ENCODE results near the gene RFC4. TPM values are rescaled to one million over a fixed set of nuclear protein-coding genes. Genes with fewer than 3 reads are reported as not detected.
A peak's percentile ranks its signal among the peaks of the same experiment; 100 is the strongest.

The RFC4 gene
- total RNA-seq, 1 experiment from 2014 or later, result 116 TPM

- no peaks in the 10 kb centered on the region for H3K9me3 ChIP-seq (ENCODE audit: low read depth, low read length, poor library complexity, severe bottlenecking)
- ChIA-PET POLR2A (ENCODE audit: low non-redundant PET) (interaction anchor here (0.6 kb wide), 1 partner anchor 8 kb away, joined by 6 read pairs; no protein-coding TSS in a partner anchor), CTCF (interaction anchor here (0.6 to 1.7 kb wide), 4 partner anchors 22 to 312 kb away, joined by 3 to 6 read pairs (median 6); partner anchors contain the start of gene RPL39L)
- BruUV-seq (replicated peaks), result no TSS peak
- peak overlapping the region; percentile 77 for H3K27ac ChIP-seq (ENCODE audit: low read depth, low read length, poor library complexity, severe bottlenecking)
- peak; percentile 94 for DNase-seq (ENCODE audit: low spot score)
- H3K4me3 ChIP-seq (ENCODE audit: low read depth, low read length, poor library complexity, severe bottlenecking), result peak overlapping the region; percentile 73
- peaks cover 41% of the 10 kb centered on the region for H3K27me3 ChIP-seq (replicated peaks; ENCODE audit: insufficient read depth, low read depth, low read length, poor library complexity)
- no peaks in the 10 kb centered on the region for H3K36me3 ChIP-seq (ENCODE audit: insufficient read depth, low read length, poor library complexity, severe bottlenecking)
- TF ChIP-seq CTCF (conservative IDR thresholded peaks at IDR 0.05; ENCODE audit: low read depth, low read length) (no peak), EZH2 (IDR thresholded peaks at IDR 0.05; ENCODE audit: borderline replicate concordance, low read depth, low read length, poor library complexity, severe bottlenecking) (no peak)
- peaks cover 14% of the 10 kb centered on the region for H3K4me1 ChIP-seq (ENCODE audit: insufficient read depth, low read length, poor library complexity, severe bottlenecking)
- intact Hi-C loops (cut with micrococcal nuclease; ENCODE audit: unreplicated experiment), result no loop called here
These were observed 20.9 kb upstream of the RFC4 start for GRCh38 chr3:186826976-186827857.

GRCh38 chr3:186826410-186826975, 20.2 kb upstream of the RFC4 start:
- intact Hi-C loops (cut with micrococcal nuclease; ENCODE audit: unreplicated experiment), result no loop called here
- POLR2A ChIA-PET (ENCODE audit: low non-redundant PET), result no interaction called here
- no peak for DNase-seq (ENCODE audit: low spot score)
- TSS peak; percentile 60 for BruUV-seq (replicated peaks)
- Histone ChIP-seq H3K27ac (ENCODE audit: low read depth, low read length, poor library complexity, severe bottlenecking) (no peak overlapping the region), H3K4me1 (ENCODE audit: insufficient read depth, low read length, poor library complexity, severe bottlenecking) (peaks cover 19% of the 10 kb centered on the region), H3K4me3 (ENCODE audit: low read depth, low read length, poor library complexity, severe bottlenecking) (peak overlapping the region; percentile 73), H3K9me3 (ENCODE audit: low read depth, low read length, poor library complexity, severe bottlenecking) (no peaks in the 10 kb centered on the region), H3K27me3 (replicated peaks; ENCODE audit: insufficient read depth, low read depth, low read length, poor library complexity) (peaks cover 34% of the 10 kb centered on the region), H3K36me3 (ENCODE audit: insufficient read depth, low read length, poor library complexity, severe bottlenecking) (no peaks in the 10 kb centered on the region)
- TF ChIP-seq EZH2 (IDR thresholded peaks at IDR 0.05; ENCODE audit: borderline replicate concordance, low read depth, low read length, poor library complexity, severe bottlenecking) (no peak), CTCF (conservative IDR thresholded peaks at IDR 0.05; ENCODE audit: low read depth, low read length) (no peak)
- CTCF ChIA-PET, result interaction anchor here (1.2 kb wide), 1 partner anchor 313 kb away, joined by 6 read pairs; the partner anchor contains the start of gene RPL39L

- H3K36me3 ChIP-seq (ENCODE audit: insufficient read depth, low read length, poor library complexity, severe bottlenecking), result no peaks in the 10 kb centered on the region
- TF ChIP-seq EZH2 (IDR thresholded peaks at IDR 0.05; ENCODE audit: borderline replicate concordance, low read depth, low read length, poor library complexity, severe bottlenecking), result no peak
- no peak for TF ChIP-seq CTCF (conservative IDR thresholded peaks at IDR 0.05; ENCODE audit: low read depth, low read length)
- no peak overlapping the region for H3K27ac ChIP-seq (ENCODE audit: low read depth, low read length, poor library complexity, severe bottlenecking)
- ChIA-PET POLR2A (ENCODE audit: low non-redundant PET) (interaction anchor here (0.7 kb wide), 1 partner anchor 314 kb away, joined by 3 read pairs; no protein-coding TSS in a partner anchor), CTCF (no interaction called here)
- BruUV-seq (replicated peaks), result no TSS peak
- intact Hi-C loops (cut with micrococcal nuclease; ENCODE audit: unreplicated experiment), result no loop called here
- H3K4me1 ChIP-seq (ENCODE audit: insufficient read depth, low read length, poor library complexity, severe bottlenecking), result peaks cover 19% of the 10 kb centered on the region
- H3K9me3 ChIP-seq (ENCODE audit: low read depth, low read length, poor library complexity, severe bottlenecking), result no peaks in the 10 kb centered on the region
- H3K4me3 ChIP-seq (ENCODE audit: low read depth, low read length, poor library complexity, severe bottlenecking), result peak overlapping the region; percentile 73
- peaks cover 32% of the 10 kb centered on the region for H3K27me3 ChIP-seq (replicated peaks; ENCODE audit: insufficient read depth, low read depth, low read length, poor library complexity)
- no peak for DNase-seq (ENCODE audit: low spot score)
These were observed 19.7 kb upstream of the RFC4 start for GRCh38 chr3:186825872-186826409.
